ENCODE data around the gene CPNE2.

DNA sequence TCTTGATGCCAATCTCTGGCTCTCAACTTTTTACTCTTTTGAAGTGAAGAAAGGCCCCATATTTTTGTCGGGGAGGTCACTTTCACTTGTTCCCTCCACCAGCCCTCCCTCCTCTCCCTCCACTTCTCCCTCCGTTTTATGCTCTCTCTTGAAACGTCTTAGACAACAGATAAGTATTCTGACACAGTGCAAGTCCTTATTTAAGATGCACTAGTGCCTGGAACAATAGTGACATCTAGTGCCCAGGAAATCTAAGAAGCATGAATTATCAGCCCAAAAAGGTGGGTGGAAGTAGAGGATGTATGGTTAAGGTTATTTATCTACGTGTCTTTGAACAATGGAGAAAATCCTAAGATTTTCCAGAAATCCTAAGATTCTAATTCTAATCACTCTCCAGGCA, 75.6 kb downstream of the CPNE2 start:
- TF ChIP-seq, protein P1, sequence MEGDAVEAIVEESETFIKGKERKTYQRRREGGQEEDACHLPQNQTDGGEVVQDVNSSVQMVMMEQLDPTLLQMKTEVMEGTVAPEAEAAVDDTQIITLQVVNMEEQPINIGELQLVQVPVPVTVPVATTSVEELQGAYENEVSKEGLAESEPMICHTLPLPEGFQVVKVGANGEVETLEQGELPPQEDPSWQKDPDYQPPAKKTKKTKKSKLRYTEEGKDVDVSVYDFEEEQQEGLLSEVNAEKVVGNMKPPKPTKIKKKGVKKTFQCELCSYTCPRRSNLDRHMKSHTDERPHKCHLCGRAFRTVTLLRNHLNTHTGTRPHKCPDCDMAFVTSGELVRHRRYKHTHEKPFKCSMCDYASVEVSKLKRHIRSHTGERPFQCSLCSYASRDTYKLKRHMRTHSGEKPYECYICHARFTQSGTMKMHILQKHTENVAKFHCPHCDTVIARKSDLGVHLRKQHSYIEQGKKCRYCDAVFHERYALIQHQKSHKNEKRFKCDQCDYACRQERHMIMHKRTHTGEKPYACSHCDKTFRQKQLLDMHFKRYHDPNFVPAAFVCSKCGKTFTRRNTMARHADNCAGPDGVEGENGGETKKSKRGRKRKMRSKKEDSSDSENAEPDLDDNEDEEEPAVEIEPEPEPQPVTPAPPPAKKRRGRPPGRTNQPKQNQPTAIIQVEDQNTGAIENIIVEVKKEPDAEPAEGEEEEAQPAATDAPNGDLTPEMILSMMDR (IDR thresholded peaks at IDR 0.05), result peak in 3 of 7 experiments; percentile 10 to 46 (median 37)
- no peak for TF ChIP-seq POLR2A (IDR thresholded peaks at IDR 0.05)
